ENCODE measurements around the gene MRPS21.

DNA sequence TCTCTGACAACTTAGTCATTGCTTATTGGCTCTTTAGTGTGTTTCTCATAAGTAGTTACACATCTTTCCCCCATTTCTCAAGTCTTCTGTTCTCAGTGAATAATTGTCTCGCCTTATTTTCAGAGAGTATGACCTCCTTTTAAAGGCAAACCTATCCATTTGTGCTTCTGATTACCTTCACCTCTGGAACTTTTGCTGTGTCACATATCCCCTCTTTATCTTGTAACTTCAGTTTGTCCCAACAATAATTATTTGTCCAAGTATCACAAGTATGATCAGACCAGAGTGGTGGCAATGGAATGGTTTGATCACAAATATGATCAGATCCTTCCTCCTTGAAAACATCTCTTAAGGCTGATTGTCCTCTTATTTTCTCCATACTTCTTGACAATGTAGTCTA is 5.3 kb upstream of the MRPS21 start:
- TF ChIP-seq, protein P1, sequence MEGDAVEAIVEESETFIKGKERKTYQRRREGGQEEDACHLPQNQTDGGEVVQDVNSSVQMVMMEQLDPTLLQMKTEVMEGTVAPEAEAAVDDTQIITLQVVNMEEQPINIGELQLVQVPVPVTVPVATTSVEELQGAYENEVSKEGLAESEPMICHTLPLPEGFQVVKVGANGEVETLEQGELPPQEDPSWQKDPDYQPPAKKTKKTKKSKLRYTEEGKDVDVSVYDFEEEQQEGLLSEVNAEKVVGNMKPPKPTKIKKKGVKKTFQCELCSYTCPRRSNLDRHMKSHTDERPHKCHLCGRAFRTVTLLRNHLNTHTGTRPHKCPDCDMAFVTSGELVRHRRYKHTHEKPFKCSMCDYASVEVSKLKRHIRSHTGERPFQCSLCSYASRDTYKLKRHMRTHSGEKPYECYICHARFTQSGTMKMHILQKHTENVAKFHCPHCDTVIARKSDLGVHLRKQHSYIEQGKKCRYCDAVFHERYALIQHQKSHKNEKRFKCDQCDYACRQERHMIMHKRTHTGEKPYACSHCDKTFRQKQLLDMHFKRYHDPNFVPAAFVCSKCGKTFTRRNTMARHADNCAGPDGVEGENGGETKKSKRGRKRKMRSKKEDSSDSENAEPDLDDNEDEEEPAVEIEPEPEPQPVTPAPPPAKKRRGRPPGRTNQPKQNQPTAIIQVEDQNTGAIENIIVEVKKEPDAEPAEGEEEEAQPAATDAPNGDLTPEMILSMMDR (IDR thresholded peaks at IDR 0.05) = no peak
- TF ChIP-seq POLR2A (IDR thresholded peaks at IDR 0.05) = no peak

All from esophagus squamous epithelium (tissue), 4 donors.